HG03439 (cell line): ENCODE measurements around the gene STIL.
"Not testable (repeated sequence)": the region's sequence is repeated elsewhere in the genome, so short reads cannot be mapped to it uniquely, and the experiment has no call there.

ENCODE experiments used
- ATAC-seq: cut with Tn5 transposase; IDR thresholded peaks from one replicate; pipeline ENCODE4 v1.9.1; 2021; ENCODE audit warnings: mild to moderate bottlenecking, moderate library complexity; ENCODE audit not compliant: unreplicated experiment

The STIL gene

DNA sequence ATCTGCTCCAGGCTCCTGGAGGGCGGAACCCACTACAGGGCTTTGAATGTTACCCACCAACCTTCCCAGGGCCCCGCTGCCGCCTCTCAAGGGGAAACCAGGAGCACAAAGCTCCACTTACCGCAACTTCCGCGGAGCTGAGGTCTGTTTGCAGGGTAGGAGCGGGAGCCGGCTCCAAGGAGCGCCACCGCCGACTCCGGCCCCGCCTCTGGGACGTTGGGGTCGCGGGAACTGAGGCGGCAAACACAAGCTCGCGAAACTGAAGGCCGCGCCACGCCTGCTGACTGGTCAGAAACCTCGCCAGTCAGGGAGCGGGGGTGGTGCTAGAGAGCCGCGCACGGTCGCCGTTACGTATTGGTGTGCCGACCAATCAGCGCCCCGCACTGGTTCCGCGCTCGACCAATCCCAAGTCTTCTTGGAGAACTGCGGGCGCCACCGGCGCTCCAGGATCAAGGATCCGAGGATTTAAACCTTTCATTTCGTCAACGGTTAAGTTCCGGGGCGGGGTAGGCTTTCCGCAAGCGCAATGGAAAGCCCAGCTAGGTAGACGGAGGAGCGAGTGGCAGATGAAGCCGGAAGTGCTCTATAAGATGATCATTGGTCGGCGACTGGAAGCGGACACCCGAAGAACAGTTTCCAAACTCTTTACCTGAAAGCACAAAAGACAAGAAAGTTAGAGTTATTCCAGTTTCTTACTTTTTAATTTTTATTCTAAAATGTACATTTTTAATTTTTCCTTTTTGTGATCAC lies at the start of gene STIL:
Gene STIL, minus strand, starts transcription at position 233 of the 750 bp plus-strand sequence. CDS start 3,828 bp downstream, outside the sequence.
- peak; percentile 97 for ATAC-seq

GRCh38 chr1:47362828-47363227 lies 48.9 kb upstream of the STIL start:
- no peak for ATAC-seq

DNA sequence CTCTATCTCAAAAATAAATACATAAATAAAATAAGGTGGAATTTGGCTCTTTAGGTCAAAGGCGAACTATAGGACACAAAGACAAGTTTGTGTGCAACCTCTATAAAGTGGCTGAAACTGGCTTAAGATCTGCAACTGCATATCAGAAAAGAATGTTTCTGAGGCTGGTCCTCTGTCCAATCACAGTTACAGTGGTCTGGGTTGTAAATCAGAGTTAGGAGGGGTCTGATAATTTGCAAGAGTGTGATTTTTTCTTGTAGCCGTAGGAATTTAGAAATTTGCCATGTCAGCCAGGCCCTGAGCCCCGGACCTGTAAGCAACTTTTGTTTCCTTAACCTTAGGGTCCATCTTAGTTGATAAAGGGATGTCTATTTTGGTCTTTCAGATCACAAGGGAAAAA lies 47.4 kb upstream of the STIL start:
- ATAC-seq, result no peak

- ATAC-seq, result peak; percentile 79
These were observed 37.4 kb upstream of the STIL start for GRCh38 chr1:47351305-47351704.

GRCh38 chr1:47348246-47348645 lies 34.3 kb upstream of the STIL start:
- no peak for ATAC-seq

GRCh38 chr1:47347735-47348134 lies 33.8 kb upstream of the STIL start:
- ATAC-seq, result no peak

GRCh38 chr1:47346979-47347378 lies 33.0 kb upstream of the STIL start:
- not testable (repeated sequence) for ATAC-seq

- ATAC-seq, result no peak
These were observed 26.3 kb upstream of the STIL start for GRCh38 chr1:47340227-47340626.

- no peak for ATAC-seq
These were observed 24.5 kb upstream of the STIL start for GRCh38 chr1:47338249-47339077.

DNA sequence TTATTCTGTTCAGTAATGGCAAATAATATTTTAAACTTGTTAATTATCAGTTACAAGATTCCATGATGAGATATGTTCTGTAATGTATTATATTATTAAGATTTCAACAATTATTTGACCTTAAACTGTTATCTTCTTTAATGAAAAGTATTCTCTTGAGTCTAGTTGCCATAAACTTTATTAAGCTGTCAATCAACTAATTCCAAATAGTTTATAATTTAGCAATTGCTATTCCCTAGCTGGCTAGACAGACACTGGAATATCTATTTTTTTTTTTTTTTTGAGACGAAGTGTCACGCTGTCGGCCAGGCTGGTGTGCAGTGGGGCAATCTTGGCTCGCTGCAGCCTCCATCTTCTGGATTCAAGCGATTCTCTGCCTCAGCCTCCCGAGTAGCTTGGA lies 23.4 kb upstream of the STIL start:
- no peak for ATAC-seq

DNA sequence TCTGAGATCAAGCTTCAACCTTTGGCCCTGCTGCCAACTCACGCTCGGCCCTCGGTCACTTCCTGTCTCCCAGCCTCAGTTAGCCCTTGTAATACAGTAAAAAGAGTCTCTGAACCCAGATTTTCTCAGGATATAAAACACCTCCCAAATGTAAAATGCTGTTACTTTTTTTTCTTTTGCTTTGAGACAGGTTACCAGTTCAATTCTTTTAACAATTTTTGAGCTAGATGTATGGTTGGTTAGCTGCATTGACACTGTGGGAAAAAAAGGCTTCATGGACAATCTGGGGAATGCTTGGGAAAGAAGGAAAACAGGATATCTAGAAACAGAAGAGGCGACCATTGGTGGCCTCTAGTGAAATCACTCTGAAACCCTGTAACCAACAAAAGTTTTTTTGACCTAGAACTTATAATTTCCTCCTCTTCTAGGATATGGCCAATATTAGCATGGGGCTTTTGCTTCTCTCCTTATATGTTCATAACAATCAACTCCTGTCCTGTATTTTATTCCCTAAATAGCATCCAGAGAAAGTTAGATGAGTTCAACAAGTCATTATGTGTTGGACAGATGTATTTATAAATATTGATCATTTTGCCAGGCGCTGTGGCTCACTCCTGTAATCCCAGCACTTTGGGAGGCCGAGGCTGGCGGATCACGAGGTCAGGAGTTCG lies 21.0 kb upstream of the STIL start:
- ATAC-seq, result no peak

DNA sequence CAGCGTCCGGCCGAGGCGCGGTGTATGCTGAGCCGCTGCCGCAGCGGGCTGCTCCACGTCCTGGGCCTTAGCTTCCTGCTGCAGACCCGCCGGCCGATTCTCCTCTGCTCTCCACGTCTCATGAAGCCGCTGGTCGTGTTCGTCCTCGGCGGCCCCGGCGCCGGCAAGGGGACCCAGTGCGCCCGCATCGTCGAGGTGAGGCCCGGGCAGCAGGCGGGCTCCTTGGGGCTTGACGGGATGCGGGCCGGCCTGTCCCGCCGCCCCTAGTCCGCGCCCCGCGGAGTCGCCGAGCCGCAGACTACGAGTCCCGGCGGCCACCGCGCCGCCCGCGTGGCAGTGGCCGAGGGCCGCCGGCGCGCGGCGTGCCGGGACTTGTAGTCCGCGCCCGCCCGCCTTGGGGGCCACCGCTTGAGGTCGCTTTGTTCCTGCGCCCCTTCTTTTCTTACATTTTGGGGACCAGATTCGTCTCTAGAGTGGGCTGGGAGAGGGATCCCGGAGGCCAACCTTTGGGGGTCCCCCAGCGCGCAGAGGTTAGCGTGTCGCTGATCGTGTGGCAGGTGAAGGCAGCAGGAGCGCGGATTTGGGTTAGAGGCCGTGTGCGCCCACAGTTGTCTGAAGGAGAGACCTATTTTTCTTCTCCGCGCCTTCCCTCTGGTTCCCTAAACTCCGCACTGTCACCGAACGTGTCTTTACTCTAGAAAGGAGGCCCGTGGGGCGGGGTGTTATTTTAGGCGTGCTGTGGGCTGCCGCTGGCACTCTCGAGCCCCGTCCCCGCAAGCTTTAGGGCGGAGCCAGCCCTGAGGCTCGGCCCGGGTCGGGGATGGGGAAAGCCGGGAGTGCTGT lies 20.2 kb upstream of the STIL start:
- ATAC-seq, result peak; percentile 89

DNA sequence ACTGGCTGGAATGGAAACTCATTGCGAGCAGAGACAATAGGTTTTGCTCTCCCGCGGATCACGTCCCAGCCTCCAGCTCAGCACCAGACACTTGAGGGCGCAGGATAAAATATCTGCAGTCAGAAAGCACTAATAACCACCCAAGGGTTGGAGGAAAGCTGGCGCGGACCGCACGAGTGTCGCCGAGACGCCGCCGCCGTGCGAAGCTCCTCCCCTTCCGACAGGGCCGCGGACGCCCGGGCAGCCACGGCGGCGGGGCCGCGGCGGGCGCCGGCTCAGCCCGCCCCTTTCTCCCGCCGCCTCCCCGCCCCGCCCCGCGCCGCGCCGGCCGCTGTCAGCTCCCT lies 19.6 kb upstream of the STIL start, which contains the start of gene CMPK1:
Gene CMPK1, plus strand, starts transcription at position 213 of the 344 bp plus-strand sequence. CDS start 156 bp downstream, outside the sequence.
- peak; percentile 77 for ATAC-seq

DNA sequence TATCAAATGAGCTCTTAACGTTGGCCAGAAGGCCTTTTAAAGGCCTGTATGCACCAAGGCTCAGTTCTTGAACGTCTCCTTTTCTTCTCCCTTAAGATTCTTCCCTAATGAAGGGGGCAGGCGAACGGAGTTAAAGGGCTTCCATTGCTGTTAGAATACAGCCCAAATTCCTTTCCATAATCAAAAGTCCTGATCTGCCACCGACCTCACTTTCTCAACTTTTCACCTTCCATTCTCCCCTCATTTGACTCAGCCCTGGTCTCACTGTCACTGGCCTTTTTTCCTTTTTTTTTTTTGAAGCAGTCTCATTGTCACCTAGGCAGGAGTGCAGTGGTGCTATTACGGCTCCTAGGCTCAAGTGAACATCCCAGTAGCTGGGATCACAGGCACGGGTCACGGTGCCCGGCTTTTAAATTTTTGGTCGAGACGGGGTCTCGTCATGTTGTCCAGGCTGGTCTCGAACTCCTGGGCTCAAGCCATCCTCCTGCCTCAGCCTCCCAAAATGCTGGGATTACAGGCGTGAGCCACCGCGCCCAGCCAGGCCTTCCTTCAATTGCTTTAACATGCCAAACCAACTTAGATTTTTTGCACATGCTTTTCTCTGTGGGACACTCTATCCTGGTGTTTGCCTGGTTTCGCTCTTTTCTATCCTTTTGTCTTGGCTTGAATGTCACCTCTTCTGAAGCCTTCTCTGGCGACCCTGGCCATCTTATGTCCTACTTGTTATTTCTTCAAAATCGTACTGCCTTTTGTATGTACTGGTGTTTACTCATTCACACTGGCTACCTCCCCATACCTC lies 19.0 kb upstream of the STIL start:
- no peak for ATAC-seq

- ATAC-seq, result no peak
These were observed 17.9 kb upstream of the STIL start for GRCh38 chr1:47331875-47332274.

DNA sequence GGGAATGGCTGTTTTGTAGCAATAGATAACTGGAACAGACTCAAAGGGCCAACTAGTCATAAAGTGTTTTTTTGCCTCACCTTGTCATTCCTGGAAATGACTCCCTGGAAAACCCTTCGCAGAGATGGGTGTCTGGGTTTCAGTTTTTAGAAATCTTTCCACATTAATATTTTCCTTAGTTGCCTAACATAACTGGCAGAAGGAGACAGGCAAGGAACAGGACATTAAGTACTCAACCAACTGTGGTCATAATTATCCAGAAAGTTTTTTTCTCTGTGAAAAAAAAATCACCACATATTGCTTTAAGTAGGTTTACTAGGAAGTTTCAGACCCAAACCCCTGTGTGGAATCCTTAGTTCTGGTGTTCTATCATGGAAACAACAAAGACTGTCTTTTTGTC lies 16.3 kb upstream of the STIL start:
- no peak for ATAC-seq

DNA sequence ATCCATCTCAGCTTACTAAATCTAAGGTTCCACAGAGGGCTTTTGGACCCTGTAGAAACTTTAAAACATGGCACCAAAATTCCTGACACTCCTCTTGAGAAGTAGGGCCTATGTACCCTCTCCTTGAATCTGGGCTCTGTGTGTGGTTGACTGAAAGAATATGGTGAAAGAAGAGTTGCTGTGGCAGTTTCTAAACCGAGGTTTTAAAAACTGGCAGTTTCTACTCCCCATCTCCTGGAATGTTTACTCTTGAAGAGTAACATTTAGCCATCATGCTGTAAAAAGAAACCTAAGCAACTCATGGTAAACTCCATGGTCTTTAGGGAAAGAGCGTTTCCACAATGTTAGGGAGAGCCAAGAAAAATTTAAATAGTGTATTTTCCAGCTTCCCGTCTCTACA lies 15.0 kb upstream of the STIL start:
- no peak for ATAC-seq

DNA sequence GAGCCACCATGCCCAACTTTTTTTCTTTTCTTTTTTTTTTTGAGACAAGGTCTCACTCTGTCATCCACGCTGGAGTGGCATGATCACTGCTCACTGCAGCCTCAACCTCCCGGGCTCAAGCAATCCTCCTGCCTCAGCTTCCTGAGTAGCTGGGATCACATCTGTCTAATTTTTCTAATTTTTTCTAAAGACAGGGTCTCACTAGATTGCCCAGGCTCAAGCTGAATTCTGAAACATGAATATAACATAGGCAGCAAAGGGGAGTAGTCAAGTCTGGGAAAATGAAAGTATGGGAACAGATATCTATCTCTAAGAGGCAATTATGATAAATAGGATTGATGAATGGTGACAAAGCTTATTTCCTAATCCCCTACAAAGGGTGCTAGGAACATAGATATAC lies 12.3 kb upstream of the STIL start:
- ATAC-seq, result no peak

DNA sequence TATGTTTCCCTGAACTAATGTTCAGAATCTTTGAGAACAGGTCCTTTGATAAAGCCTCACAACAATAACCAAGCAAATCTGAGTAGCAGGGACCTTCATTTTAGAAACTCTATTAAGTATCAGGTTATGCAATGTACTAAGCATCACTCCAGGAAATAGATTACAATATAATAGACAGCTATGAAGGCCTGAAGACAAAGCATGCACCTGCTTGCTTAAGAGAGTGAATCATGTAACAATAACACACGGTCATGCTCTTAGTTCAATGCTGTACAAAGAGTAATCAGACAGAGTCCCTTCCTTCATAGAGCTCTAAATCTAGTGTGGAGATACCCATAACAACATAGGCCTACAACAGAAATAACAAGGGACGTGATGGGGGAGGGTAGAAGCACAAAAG lies 11.6 kb upstream of the STIL start:
- ATAC-seq, result no peak

GRCh38 chr1:47324682-47325081 lies 10.7 kb upstream of the STIL start:
- ATAC-seq, result no peak
